GM10248 (cell line): ENCODE results near the gene DDX10.

ENCODE experiments used
- CTCF ChIA-PET: fragments of 300-600 bp; sonication (Branson Sonifier 250); formaldehyde crosslinking; extraction: SDS; loops from one replicate; lab custom pipeline; 2021; ENCODE audit warnings: antibody characterized with exemption; lab: Yijun Ruan, JAX
- POLR2A ChIA-PET: fragments of 350-650 bp; sonication (Branson Sonifier 250); formaldehyde crosslinking; extraction: SDS; loops from one replicate; lab custom pipeline; 2020; ENCODE audit warnings: antibody characterized with exemption; lab: Yijun Ruan, JAX
- DNase-seq: peaks from one replicate; pipeline ENCODE4 v3.0.0; 2012; ENCODE audit errors: extremely low spot score
- TF ChIP-seq, protein P1 (sequence below): IDR thresholded peaks from 2 replicates; pipeline ENCODE4 v1.5.1; 2012; ENCODE audit warnings: mild to moderate bottlenecking, low read depth; ENCODE audit errors: extremely low read depth, missing control alignments, control extremely low read depth

Gene DDX10

DNA sequence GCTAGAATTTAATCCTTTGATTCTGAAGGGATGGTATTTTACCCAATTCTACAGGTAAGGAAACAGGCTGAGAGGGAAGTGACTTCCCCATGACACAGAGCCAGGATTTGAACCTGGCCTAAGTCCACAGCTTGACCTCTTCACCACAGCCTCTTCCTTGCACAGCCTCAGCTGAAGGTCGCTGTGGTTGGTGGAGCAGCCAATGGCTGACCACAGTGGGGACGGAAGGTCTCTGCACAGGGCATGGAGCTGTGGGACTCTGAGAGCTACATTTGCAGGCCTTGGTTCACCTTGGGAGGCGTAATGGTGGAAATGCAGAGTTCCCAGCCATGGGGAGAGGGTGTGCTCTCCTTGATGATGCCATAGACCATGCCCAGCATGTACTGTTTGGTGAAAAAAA lies 295.0 kb downstream of the DDX10 start:
- ChIA-PET POLR2A (no interaction called here), CTCF (interaction anchor here (1.0 to 1.1 kb wide), 2 partner anchors 37 to 767 kb away, joined by 3 read pairs; no protein-coding TSS in a partner anchor)
- DNase-seq = no peak
- TF ChIP-seq, protein P1, sequence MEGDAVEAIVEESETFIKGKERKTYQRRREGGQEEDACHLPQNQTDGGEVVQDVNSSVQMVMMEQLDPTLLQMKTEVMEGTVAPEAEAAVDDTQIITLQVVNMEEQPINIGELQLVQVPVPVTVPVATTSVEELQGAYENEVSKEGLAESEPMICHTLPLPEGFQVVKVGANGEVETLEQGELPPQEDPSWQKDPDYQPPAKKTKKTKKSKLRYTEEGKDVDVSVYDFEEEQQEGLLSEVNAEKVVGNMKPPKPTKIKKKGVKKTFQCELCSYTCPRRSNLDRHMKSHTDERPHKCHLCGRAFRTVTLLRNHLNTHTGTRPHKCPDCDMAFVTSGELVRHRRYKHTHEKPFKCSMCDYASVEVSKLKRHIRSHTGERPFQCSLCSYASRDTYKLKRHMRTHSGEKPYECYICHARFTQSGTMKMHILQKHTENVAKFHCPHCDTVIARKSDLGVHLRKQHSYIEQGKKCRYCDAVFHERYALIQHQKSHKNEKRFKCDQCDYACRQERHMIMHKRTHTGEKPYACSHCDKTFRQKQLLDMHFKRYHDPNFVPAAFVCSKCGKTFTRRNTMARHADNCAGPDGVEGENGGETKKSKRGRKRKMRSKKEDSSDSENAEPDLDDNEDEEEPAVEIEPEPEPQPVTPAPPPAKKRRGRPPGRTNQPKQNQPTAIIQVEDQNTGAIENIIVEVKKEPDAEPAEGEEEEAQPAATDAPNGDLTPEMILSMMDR = no peak

- TF ChIP-seq, protein P1 = no peak
- CTCF ChIA-PET = interaction anchor here (1.0 to 1.1 kb wide), 2 partner anchors 38 to 766 kb away, joined by 3 read pairs; no protein-coding TSS in a partner anchor
- POLR2A ChIA-PET = no interaction called here
- no peak for DNase-seq
Measured at GRCh38 chr11:108960501-108960900, 295.6 kb downstream of the DDX10 start.

GRCh38 chr11:108961095-108961494 lies 296.2 kb downstream of the DDX10 start:
- ChIA-PET CTCF (no interaction called here), POLR2A (no interaction called here)
- TF ChIP-seq, protein P1 = no peak
- DNase-seq = no peak

DNA sequence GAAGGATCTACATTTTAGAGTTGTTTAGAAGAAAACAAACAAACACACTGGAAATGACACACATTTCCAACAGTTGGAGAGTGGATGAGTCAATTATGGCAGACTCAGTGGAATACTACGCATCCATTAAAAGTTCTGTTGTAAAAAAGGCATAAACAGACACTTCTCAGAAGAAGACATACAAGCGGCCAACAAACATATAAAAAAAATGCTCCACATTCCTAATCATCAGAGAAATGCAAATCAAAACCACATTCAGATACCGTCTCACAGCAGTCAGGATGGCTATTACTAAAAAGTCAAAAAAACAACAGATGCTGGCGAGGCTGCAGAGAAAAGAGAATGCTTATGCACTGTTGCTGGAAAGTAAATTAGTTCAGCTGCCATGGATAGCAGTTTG lies 298.2 kb downstream of the DDX10 start:
- no peak for DNase-seq
- ChIA-PET POLR2A (no interaction called here), CTCF (no interaction called here)

DNA sequence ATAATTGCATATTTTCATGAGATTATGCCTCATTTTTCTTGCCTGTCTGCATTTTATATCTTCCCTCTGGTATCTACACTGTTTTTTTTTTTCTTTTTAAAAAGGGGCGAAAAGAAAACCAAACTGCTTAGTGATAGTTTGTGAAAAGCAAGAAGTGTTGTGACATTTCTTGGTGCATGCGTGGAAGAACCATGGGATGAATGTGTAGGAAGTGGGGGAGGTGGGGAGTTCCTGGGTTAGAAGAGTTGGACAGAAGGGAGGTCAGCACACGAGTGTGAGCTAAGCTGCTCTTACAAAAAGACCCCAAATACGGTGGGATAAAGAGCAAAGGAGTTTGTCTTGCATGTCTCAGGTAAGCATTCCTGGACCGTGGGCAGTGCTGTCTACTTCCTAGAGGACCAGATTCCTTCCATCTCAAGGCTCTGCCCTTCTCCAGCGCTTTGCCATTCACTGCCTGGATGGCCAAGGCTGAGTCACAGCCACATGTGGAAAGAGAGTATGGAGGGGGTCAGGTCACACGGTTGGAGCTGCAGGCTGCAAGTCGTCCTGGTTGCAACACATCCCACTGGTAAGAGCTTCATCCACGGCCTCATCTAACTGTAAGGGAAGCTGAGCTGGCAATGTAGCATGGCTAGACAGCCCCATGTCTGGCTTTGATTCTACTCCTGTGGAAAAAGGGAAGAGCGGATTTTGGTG lies 300.6 kb downstream of the DDX10 start:
- POLR2A ChIA-PET = no interaction called here
- no peak for DNase-seq
- TF ChIP-seq, protein P1 = no peak
- CTCF ChIA-PET = interaction anchor here (1.2 kb wide), 1 partner anchor 7 kb away, joined by 3 read pairs; no protein-coding TSS in a partner anchor

More for the DNA sequence above, 298.2 kb downstream of the DDX10 start:
- TF ChIP-seq, protein P1 = no peak

DNA sequence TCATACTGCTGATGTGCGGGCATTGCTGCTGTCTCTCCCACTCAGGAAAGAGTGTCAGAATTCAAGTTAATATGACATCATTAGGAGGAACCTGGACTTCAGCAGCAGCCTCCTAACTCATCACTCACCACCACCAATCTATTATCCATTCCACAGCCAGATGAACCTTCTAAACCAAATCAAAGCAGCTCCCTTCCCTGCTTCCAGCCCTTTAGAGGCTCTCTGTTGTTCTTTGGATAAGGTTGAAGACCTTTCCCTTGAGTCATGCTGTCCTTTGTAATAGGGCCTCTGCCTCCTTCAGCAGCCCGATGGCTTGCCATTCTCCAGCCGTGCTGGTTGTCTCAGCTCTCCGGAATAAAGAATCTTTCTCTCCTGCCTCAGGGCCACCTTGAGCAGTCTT lies 301.3 kb downstream of the DDX10 start:
- CTCF ChIA-PET = interaction anchor here (1.2 kb wide), 1 partner anchor 8 kb away, joined by 3 read pairs; no protein-coding TSS in a partner anchor
- POLR2A ChIA-PET = no interaction called here
- TF ChIP-seq, protein P1 = no peak
- DNase-seq = no peak

- ChIA-PET CTCF (no interaction called here), POLR2A (no interaction called here)
- TF ChIP-seq, protein P1 = no peak
- DNase-seq = no peak
Measured at GRCh38 chr11:108966978-108967377, 302.1 kb downstream of the DDX10 start.
